Osteocyte (in vitro differentiated cells): ENCODE results near the gene TMPRSS12. TPM values are rescaled to one million over a fixed set of nuclear protein-coding genes. Genes with fewer than 3 reads are reported as not detected.
"Not testable (repeated sequence)": the region's sequence is repeated elsewhere in the genome, so short reads cannot be mapped to it uniquely, and the experiment has no call there.

Experiments
- DNase-seq: peaks from one replicate; pipeline ENCODE4 v3.0.0; 2021; ENCODE audit warnings: mixed read lengths; ENCODE audit not compliant: unreplicated experiment; ENCODE audit errors: extremely low spot score
- H3K27ac Mint-ChIP-seq: one replicate; pipeline ENCODE4 v1.8.0; 2021; ENCODE audit warnings: mild to moderate bottlenecking, mixed read lengths; ENCODE audit not compliant: unreplicated experiment
- H3K27me3 Mint-ChIP-seq: one replicate; pipeline ENCODE4 v1.8.0; 2021; ENCODE audit warnings: mixed read lengths; ENCODE audit not compliant: unreplicated experiment
- H3K36me3 Mint-ChIP-seq: one replicate; pipeline ENCODE4 v1.8.0; 2021; ENCODE audit warnings: mixed read lengths; ENCODE audit not compliant: unreplicated experiment
- H3K4me1 Mint-ChIP-seq: one replicate; pipeline ENCODE4 v1.8.0; 2021; ENCODE audit warnings: mixed read lengths; ENCODE audit not compliant: unreplicated experiment
- H3K4me3 Mint-ChIP-seq: one replicate; pipeline ENCODE4 v1.8.0; 2021; ENCODE audit warnings: mild to moderate bottlenecking, moderate library complexity, mixed read lengths; ENCODE audit not compliant: unreplicated experiment
- H3K9me3 Mint-ChIP-seq: one replicate; pipeline ENCODE4 v1.8.0; 2021; ENCODE audit warnings: mixed read lengths; ENCODE audit not compliant: unreplicated experiment
- total RNA-seq: library from RNA; stranded (reverse); gene quantifications from 2 replicates; pipeline ENCODE4 v1.2.1, GENCODE V29; 2021
- TF ChIP-seq, protein P1 (sequence below): fragments of 200-600 bp; sonication (generic); IDR thresholded peaks from 2 replicates; pipeline ENCODE4 v1.5.0; 2021; ENCODE audit warnings: antibody characterized with exemption, mild to moderate bottlenecking, moderate library complexity

Gene TMPRSS12
- total RNA-seq, 1 donor from 2014 or later: not detected

DNA sequence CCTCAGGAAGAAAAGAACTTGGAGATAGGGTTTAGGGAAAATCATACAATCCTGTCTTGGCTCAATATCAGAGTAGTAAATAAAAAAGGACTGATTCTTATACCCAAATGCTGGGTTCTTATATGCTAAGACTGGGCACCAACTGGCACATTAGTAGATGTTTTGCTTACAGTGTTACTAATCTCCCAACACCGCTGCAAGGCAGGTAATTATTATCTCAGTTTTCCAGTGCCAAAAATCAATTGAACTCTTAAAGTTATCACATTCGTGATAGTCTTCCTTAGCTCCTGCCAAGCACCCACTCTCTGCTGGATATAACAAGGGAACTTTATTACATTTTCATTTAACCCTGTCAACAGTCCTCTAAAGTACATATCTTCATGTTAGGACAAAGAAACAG is 84.6 kb downstream of the TMPRSS12 start:
- no peaks in the 10 kb centered on the region for H3K9me3 Mint-ChIP-seq
- H3K27ac Mint-ChIP-seq: no peak overlapping the region
- peaks cover 52% of the 10 kb centered on the region for H3K4me1 Mint-ChIP-seq
- TF ChIP-seq, protein P1, sequence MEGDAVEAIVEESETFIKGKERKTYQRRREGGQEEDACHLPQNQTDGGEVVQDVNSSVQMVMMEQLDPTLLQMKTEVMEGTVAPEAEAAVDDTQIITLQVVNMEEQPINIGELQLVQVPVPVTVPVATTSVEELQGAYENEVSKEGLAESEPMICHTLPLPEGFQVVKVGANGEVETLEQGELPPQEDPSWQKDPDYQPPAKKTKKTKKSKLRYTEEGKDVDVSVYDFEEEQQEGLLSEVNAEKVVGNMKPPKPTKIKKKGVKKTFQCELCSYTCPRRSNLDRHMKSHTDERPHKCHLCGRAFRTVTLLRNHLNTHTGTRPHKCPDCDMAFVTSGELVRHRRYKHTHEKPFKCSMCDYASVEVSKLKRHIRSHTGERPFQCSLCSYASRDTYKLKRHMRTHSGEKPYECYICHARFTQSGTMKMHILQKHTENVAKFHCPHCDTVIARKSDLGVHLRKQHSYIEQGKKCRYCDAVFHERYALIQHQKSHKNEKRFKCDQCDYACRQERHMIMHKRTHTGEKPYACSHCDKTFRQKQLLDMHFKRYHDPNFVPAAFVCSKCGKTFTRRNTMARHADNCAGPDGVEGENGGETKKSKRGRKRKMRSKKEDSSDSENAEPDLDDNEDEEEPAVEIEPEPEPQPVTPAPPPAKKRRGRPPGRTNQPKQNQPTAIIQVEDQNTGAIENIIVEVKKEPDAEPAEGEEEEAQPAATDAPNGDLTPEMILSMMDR: no peak
- no peak overlapping the region for H3K4me3 Mint-ChIP-seq
- DNase-seq: no peak
- no peaks in the 10 kb centered on the region for H3K27me3 Mint-ChIP-seq
- H3K36me3 Mint-ChIP-seq: peaks cover 13% of the 10 kb centered on the region

DNA sequence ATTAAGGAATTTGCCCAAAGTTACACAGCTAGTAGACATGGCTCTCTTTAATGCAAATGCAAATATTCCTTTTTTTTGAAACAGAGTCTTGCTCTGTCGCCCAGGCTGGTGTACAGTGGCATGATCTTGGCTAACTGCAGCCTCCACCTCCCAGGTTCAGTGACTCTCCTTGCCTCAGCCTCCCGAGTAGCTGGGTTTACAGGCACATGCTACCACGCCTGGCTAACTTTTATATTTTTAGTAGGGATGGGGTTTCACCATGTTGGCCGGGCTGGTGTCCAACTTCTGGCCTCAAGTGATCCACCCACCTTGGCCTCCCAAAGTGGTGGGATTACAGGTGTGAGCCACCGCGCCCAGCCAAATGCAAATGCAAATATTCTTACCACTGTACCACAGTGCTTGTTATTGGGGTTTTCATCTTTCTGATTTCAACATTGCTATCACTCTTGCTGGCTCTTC is 85.1 kb downstream of the TMPRSS12 start:
- H3K4me3 Mint-ChIP-seq: no peak overlapping the region
- H3K9me3 Mint-ChIP-seq: no peaks in the 10 kb centered on the region
- TF ChIP-seq, protein P1: no peak
- peak; percentile 46 for DNase-seq
- H3K27ac Mint-ChIP-seq: no peak overlapping the region
- H3K36me3 Mint-ChIP-seq: peaks cover 17% of the 10 kb centered on the region
- H3K27me3 Mint-ChIP-seq: peaks cover under 1% of the 10 kb centered on the region
- H3K4me1 Mint-ChIP-seq: peaks cover 48% of the 10 kb centered on the region

DNA sequence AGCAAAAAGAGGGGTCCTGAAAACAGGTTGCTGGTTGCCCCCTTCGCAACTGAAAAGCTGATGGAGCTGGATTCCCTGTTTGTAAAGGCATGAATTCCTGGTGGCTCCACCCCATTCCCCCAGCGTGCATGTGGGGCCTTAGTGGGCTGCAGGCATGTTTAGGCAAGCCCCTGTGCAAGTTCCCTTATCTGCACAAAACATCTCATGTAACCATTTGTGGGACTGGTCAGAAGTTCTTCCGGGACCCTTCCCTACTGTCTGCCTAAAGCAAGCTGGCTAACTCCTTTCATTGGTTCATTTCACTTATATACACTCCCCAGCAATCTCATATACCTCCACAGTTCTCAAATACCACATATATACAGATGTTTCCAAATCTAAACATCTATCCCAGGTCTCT is 85.7 kb downstream of the TMPRSS12 start:
- Mint-ChIP-seq H3K27ac (no peak overlapping the region), H3K4me3 (no peak overlapping the region)

DNA sequence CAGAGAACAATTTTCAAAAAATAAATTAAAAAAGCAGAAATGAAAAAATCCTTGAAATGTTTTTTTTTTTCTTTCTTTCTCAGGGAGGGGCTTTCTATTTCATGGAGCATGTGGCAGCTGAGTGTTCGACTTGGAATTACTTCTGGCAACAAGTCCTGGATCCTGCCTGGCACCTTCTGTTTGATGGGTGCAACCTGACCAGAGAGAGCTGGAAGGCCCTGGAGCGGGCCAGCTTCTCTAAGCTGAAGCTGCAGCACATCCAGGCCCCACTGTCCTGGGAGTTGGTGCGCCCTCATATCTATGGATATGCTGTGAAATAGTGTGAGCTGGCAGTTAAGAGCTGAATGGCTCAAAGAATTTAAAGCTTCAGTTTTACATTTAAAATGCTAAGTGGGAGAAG is 87.1 kb downstream of the TMPRSS12 start:
- H3K9me3 Mint-ChIP-seq: no peaks in the 10 kb centered on the region
- peaks cover 2% of the 10 kb centered on the region for H3K27me3 Mint-ChIP-seq
- peaks cover 33% of the 10 kb centered on the region for H3K4me1 Mint-ChIP-seq
- no peak overlapping the region for H3K4me3 Mint-ChIP-seq
- H3K36me3 Mint-ChIP-seq: peaks cover 18% of the 10 kb centered on the region
- peak; percentile 51 for DNase-seq
- TF ChIP-seq, protein P1: no peak
- no peak overlapping the region for H3K27ac Mint-ChIP-seq

More for the DNA sequence above, 85.7 kb downstream of the TMPRSS12 start:
- Mint-ChIP-seq H3K4me1 (peaks cover 42% of the 10 kb centered on the region), H3K9me3 (no peaks in the 10 kb centered on the region), H3K27me3 (peaks cover 2% of the 10 kb centered on the region), H3K36me3 (peaks cover 18% of the 10 kb centered on the region)
- peak; percentile 62 for DNase-seq
- TF ChIP-seq, protein P1: no peak

DNA sequence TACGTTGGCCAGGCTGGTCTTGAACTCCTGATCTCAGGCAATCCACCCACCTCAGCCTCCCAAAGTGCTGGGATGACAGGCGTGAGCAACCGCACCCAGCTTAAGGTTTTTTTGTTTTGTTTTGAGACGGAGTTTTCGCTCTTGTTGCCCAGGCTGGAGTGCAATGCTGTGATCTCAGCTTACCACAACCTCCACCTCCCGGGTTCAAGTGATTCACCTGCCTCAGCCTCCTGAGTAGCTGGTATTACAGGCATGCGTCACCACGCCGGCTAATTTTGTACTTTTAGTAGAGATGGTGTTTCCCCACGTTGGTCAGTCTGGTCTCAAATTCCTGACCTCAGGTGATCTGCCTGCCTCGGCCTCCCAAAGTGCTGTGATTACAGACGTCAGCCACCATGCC is 87.8 kb downstream of the TMPRSS12 start:
- H3K27me3 Mint-ChIP-seq, H3K27ac Mint-ChIP-seq, H3K9me3 Mint-ChIP-seq, H3K4me3 Mint-ChIP-seq: not testable (repeated sequence)
- H3K36me3 Mint-ChIP-seq: peaks cover 18% of the 10 kb centered on the region
- peaks cover 29% of the 10 kb centered on the region for H3K4me1 Mint-ChIP-seq
- peak; percentile 32 for DNase-seq

DNA sequence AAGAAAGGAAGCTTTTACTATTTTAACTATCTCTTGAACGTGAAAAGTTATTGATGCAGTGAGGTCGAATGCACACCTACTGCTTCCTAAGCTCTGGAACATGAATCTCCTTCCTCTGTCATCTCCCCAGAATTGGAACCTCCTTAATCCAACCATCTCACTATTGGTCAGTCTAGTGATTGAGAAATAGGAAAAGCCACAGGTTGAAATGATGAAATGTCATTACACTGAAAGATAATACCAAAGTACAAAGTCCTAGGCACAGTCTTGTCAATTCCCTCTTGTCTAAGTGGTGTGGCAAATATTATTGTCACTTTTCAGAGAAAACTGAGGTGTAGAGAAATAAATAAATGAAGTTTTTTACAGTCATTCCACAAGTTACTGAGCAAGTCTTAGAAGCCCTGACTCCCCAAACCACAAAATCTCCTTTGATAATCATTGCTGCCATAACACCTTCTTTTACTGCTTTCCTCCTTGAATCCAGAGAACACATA is 90.1 kb downstream of the TMPRSS12 start:
- H3K9me3 Mint-ChIP-seq: no peaks in the 10 kb centered on the region
- peaks cover 2% of the 10 kb centered on the region for H3K27me3 Mint-ChIP-seq
- no peak overlapping the region for H3K27ac Mint-ChIP-seq
- peaks cover 18% of the 10 kb centered on the region for H3K36me3 Mint-ChIP-seq
- H3K4me3 Mint-ChIP-seq: no peak overlapping the region
- no peak for DNase-seq
- TF ChIP-seq, protein P1: no peak
- peaks cover 12% of the 10 kb centered on the region for H3K4me1 Mint-ChIP-seq
